Neural cell (in vitro differentiated cells): Measurements from ENCODE around the gene TYRO3. TPM values are rescaled to one million over a fixed set of nuclear protein-coding genes. Genes with fewer than 3 reads are reported as not detected.

Source experiments
- H2AFZ ChIP-seq: fragments of 200-600, 300-800 bp; sonication (generic), shearing (Covaris generic); 2 replicates; pipeline ENCODE4 v1.6.0; 2014; ENCODE audit warnings: low read depth, mild to moderate bottlenecking, antibody characterized with exemption, low read length, moderate library complexity
- H3F3A ChIP-seq: fragments of 200-600 bp; shearing (Covaris generic); 2 replicates; pipeline ENCODE4 v1.6.1; 2016; ENCODE audit warnings: mild to moderate bottlenecking, moderate library complexity, mixed read lengths, antibody characterized with exemption, low read length; ENCODE audit not compliant: insufficient read depth, poor library complexity, severe bottlenecking
- H3K27ac ChIP-seq: fragments of 200-600, 300-800 bp; sonication (generic), shearing (Covaris generic); 2 replicates; pipeline ENCODE4 v1.5.1; 2014; ENCODE audit warnings: mild to moderate bottlenecking, low read length, moderate library complexity
- H3K27me3 ChIP-seq: fragments of 300-800, 200-600 bp; sonication (generic), shearing (Covaris generic); 2 replicates; pipeline ENCODE4 v1.6.0; 2014; ENCODE audit warnings: mild to moderate bottlenecking, low read depth, low read length, moderate library complexity; ENCODE audit not compliant: insufficient read depth
- H3K36me3 ChIP-seq: fragments of 300-800, 200-600 bp; sonication (generic), shearing (Covaris generic); 2 replicates; pipeline ENCODE4 v1.5.1; 2014; ENCODE audit warnings: mild to moderate bottlenecking, antibody characterized with exemption, low read length, moderate library complexity; ENCODE audit not compliant: insufficient read depth
- H3K4me2 ChIP-seq: fragments of 300-800, 200-600 bp; sonication (generic), shearing (Covaris generic); 2 replicates; pipeline ENCODE4 v1.6.0; 2014; ENCODE audit warnings: mild to moderate bottlenecking, low read length
- H3K4me3 ChIP-seq: fragments of 300-800, 200-600 bp; sonication (generic), shearing (Covaris generic); 2 replicates; pipeline ENCODE4 v1.5.1; 2014; ENCODE audit warnings: mild to moderate bottlenecking, low read length, moderate library complexity
- H3K79me2 ChIP-seq: fragments of 200-600 bp; shearing (Covaris generic); replicated peaks from 2 replicates; pipeline ENCODE4 v1.6.0; 2014; ENCODE audit warnings: mild to moderate bottlenecking, low read length, moderate library complexity; ENCODE audit not compliant: insufficient read depth
- H3K9ac ChIP-seq: fragments of 300-800, 200-600 bp; sonication (generic), shearing (Covaris generic); 2 replicates; pipeline ENCODE4 v1.6.1; 2016; ENCODE audit warnings: mild to moderate bottlenecking, low read length, mixed read lengths
- H3K9me2 ChIP-seq: fragments of 200-600 bp; shearing (Covaris generic); 2 replicates; pipeline ENCODE4 v1.6.1; 2016; ENCODE audit warnings: mild to moderate bottlenecking, low read length, mixed read lengths; ENCODE audit not compliant: insufficient read depth
- H3K9me3 ChIP-seq: fragments of 200-600, 300-800 bp; sonication (generic), shearing (Covaris generic); 2 replicates; pipeline ENCODE4 v1.6.1; 2016; ENCODE audit warnings: mild to moderate bottlenecking, mixed run types, low read length, moderate library complexity, mixed read lengths
- H4K20me1 ChIP-seq: fragments of 200-600 bp; shearing (Covaris generic); 2 replicates; pipeline ENCODE4 v1.6.1; 2016; ENCODE audit warnings: mild to moderate bottlenecking, mixed run types; ENCODE audit not compliant: insufficient read depth
- CTCF ChIP-seq: fragments of 450-650 bp; IDR thresholded peaks from 2 replicates; pipeline ENCODE4 v1.5.1; 2014; ENCODE audit warnings: antibody characterized with exemption, mild to moderate bottlenecking, moderate library complexity; ENCODE audit not compliant: poor library complexity, severe bottlenecking
- EP300 ChIP-seq: fragments of 450-650 bp; conservative IDR thresholded peaks from 2 replicates; pipeline ENCODE4 v1.6.1; 2014; ENCODE audit warnings: antibody characterized with exemption, mild to moderate bottlenecking, moderate library complexity; ENCODE audit not compliant: poor library complexity, severe bottlenecking
- EZH2 ChIP-seq: fragments of 200-600, 300-800 bp; shearing (Covaris generic), sonication (generic); IDR thresholded peaks from 2 replicates; pipeline ENCODE4 v1.6.1; 2014; ENCODE audit warnings: antibody characterized with exemption, low read length, borderline replicate concordance, mild to moderate bottlenecking; ENCODE audit not compliant: insufficient read depth, poor library complexity, severe bottlenecking
- MXI1 ChIP-seq: fragments of 450-650 bp; conservative IDR thresholded peaks from 2 replicates; pipeline ENCODE4 v1.6.1; 2014; ENCODE audit warnings: antibody characterized with exemption, mild to moderate bottlenecking; ENCODE audit not compliant: poor library complexity, severe bottlenecking
- POLR2AphosphoS5 ChIP-seq: IDR thresholded peaks from 2 replicates; pipeline ENCODE4 v1.6.1; 2012
- RAD21 ChIP-seq: fragments of 450-650 bp; conservative IDR thresholded peaks from 2 replicates; pipeline ENCODE4 v1.6.1; 2014; ENCODE audit warnings: antibody characterized with exemption, mild to moderate bottlenecking, moderate library complexity
- REST ChIP-seq: IDR thresholded peaks from 2 replicates; pipeline ENCODE4 v1.6.1; 2012; ENCODE audit warnings: borderline replicate concordance
- SMC3 ChIP-seq: fragments of 450-650 bp; conservative IDR thresholded peaks from 2 replicates; pipeline ENCODE4 v1.6.1; 2014; ENCODE audit warnings: antibody characterized with exemption, mild to moderate bottlenecking, moderate library complexity; ENCODE audit not compliant: poor library complexity
- TAF1 ChIP-seq: IDR thresholded peaks from 2 replicates; pipeline ENCODE4 v1.6.1; 2012; ENCODE audit warnings: low read depth
- polyA plus RNA-seq: library from polyadenylated mRNA; depleted of rRNA; stranded (reverse); fragments of >200 nt; gene quantifications from 2 replicates; pipeline ENCODE4 v1.2.3, GENCODE V29; 2014

The TYRO3 gene
- polyA plus RNA-seq, 1 donor from 2014 or later, result 12.1 TPM

DNA sequence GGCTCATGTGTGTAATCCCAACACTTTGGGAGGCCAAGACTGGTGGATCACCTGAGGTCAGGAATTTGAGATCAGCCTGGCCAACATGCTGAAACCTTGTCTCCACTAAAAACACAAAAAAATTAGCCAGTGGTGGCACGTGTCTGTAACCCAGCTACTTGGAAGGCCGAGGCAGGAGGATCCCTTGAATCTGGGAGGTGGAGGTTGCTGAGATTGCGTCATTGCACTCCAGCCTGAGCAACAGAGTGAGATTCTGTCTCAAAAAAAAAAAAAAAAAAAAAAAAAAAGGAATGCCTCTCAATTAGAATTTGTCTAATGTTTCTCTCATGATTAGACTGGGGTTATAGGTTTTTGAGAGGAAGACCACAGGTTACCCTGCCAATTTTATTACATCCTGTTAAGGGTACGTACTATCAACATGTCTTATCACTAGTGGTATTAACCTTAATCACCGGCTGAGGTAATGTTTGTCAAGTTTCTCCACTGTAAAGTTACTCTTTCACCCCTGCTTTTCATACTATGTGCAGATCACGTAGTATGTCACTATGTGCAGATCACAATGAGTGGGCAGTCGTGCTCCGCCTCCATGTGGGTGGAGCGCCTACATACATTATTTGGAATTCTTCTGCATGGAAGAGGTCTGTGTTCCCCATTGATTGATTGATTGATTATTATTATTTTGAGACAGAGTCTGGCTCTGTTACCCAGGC is 8.8 kb upstream of the TYRO3 start (continued):
- TF ChIP-seq EP300 (no peak), SMC3 (no peak)

- TF ChIP-seq SMC3 (no peak), TAF1 (no peak), RAD21 (no peak), MXI1 (no peak), CTCF (no peak), EZH2 (no peak), REST (no peak), EP300 (no peak)
- H3K9me3 ChIP-seq, result no peaks in the 10 kb centered on the region
- H3K36me3 ChIP-seq, result no peaks in the 10 kb centered on the region
- H3K27me3 ChIP-seq, result no peaks in the 10 kb centered on the region
- H4K20me1 ChIP-seq, result no peaks in the 10 kb centered on the region
- no peak overlapping the region for H2AFZ ChIP-seq
- no peaks in the 10 kb centered on the region for H3K79me2 ChIP-seq
- no peak overlapping the region for H3K4me2 ChIP-seq
- no peak overlapping the region for H3K27ac ChIP-seq
- H3F3A ChIP-seq, result peaks cover 7% of the 10 kb centered on the region
- H3K9me2 ChIP-seq, result no peaks in the 10 kb centered on the region
- H3K4me3 ChIP-seq, result no peak overlapping the region
- no peak overlapping the region for H3K9ac ChIP-seq
Observed at GRCh38 chr15:41553731-41554130, 5.3 kb upstream of the TYRO3 start.

DNA sequence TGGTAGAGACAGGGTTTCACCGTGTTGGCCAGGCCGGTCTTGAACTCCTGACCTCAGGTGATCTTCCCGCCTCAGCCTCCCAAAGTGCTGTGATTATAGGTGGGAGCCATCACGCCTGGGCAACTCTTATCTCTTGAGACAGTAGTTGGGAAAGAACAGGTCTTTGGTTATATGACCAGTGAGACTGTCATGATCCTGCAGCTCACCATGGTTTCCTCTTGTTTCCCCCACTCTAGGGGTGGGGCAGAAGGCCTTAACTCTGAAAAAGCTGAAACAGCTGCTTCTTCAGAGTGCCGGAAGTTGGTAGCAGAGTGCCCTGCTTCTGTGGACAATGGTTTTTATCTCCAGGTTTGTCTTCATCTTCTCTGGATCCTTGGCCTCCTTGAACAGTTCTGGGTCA is 4.7 kb upstream of the TYRO3 start:
- Histone ChIP-seq H3K27me3 (no peaks in the 10 kb centered on the region), H2AFZ (no peak overlapping the region), H3K9me3 (no peaks in the 10 kb centered on the region), H4K20me1 (no peaks in the 10 kb centered on the region), H3K36me3 (no peaks in the 10 kb centered on the region), H3K4me2 (no peak overlapping the region), H3F3A (peaks cover 7% of the 10 kb centered on the region), H3K4me3 (no peak overlapping the region), H3K9ac (no peak overlapping the region), H3K79me2 (no peaks in the 10 kb centered on the region), H3K9me2 (no peaks in the 10 kb centered on the region), H3K27ac (no peak overlapping the region)
- no peak for TF ChIP-seq EP300
- no peak for TF ChIP-seq EZH2
- no peak for TF ChIP-seq MXI1
- no peak for TF ChIP-seq TAF1
- TF ChIP-seq REST, result no peak
- TF ChIP-seq POLR2AphosphoS5, result no peak
- no peak for TF ChIP-seq RAD21
- TF ChIP-seq CTCF, result no peak
- TF ChIP-seq SMC3, result no peak
